ENCODE data around the gene ADGRV1. TPM values are rescaled to one million over a fixed set of nuclear protein-coding genes. Genes with fewer than 3 reads are reported as not detected.

Gene ADGRV1
- 0.13 TPM in 1 of 2 replicates, not detected in the other for total RNA-seq

DNA sequence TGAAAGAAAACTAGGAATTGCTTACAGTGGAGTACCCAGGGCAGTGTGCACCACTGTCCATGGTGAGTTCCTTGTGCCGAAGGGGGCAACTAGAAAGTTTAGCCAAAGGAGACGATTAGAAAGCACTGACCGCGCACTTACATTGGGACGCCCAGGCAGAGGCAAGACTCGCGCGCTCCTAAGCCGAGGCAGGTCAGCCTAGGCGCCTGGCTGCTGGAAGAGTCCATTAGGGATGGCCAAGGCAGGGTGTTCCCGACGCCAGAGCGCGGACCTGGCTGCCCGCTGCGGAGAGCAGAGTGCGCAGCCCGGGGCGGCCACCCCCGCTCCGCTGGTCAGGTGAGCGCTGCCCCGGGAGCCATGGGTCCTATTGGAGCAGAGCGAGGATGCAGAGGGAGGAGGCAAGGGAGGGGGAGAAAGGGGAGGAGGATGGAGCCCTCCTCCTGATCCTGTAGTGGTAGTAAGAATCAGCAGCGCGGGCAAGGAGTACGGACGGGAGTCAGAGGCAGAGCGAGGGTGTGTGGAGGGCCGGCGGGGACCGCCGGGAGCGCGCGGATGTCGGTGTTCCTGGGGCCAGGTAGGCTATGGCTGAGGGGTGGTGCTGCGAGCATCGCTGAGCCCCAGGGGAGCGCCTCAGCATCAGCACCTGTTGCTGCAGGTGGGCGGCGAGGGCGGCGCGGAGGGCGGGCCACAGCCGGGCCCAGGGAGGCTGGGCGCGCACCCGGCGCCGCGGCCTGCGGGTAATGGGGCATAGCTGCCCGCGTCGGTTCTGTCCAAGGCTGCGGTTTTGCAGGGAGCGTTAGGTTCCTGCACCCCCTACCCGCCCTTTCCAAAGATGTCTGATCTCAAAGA is at the start of gene ADGRV1:
Gene ADGRV1 (plus strand): TSS at position 454 of the 849 bp plus-strand sequence. CDS start 99 bp downstream, at position 553.
- Mint-ChIP-seq H3K27ac (no peak within 1 kb of the TSS), H3K9me3 (no peaks in the 10 kb centered on the region), H3K4me1 (peaks cover 14% of the 10 kb centered on the region), H3K27me3 (peaks cover 45% of the 10 kb centered on the region), H3K36me3 (ENCODE audit: low read depth) (no peaks in the 10 kb centered on the region), H3K4me3 (peak within 1 kb of the TSS; percentile 65)
- ChIA-PET CTCF (no interaction called here), POLR2A (no interaction called here)
- no peak for TF ChIP-seq CTCF (IDR thresholded peaks at IDR 0.05)
- DNase-seq (no peak), ATAC-seq (ENCODE audit: low read depth) (peak; percentile 45)
- intact Hi-C loops (cut with micrococcal nuclease): no loop called here

DNA sequence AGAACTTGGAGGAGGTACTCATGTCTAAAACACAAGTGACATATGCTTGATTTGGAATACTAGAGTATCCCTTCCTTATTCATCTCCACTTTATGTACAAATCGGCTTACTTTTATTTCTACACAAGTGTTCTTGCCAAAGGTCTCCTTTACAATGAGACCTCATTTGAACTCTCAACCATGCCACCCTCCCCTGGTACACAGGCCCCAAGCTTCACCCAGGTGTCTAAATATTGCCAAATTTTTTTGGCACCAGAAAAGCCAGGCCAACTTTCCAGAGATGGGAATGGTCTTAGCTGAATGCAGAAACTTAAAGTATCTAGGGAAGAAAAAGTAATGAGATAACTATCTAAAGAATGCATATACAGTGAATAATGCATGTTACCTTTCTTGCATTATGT is 48.2 kb upstream of the ADGRV1 start:
- no peak for TF ChIP-seq CTCF (IDR thresholded peaks at IDR 0.05)
- DNase-seq: no peak
- POLR2A ChIA-PET: no interaction called here
- H3K4me3 Mint-ChIP-seq: no peak overlapping the region
- no peaks in the 10 kb centered on the region for H3K4me1 Mint-ChIP-seq
- CTCF ChIA-PET: no interaction called here
- H3K27me3 Mint-ChIP-seq: no peaks in the 10 kb centered on the region
- intact Hi-C loops (cut with micrococcal nuclease): no loop called here
- no peaks in the 10 kb centered on the region for H3K9me3 Mint-ChIP-seq
- H3K27ac Mint-ChIP-seq: no peak overlapping the region
- ATAC-seq (ENCODE audit: low read depth): no peak
- H3K36me3 Mint-ChIP-seq (ENCODE audit: low read depth): peaks cover 7% of the 10 kb centered on the region

DNA sequence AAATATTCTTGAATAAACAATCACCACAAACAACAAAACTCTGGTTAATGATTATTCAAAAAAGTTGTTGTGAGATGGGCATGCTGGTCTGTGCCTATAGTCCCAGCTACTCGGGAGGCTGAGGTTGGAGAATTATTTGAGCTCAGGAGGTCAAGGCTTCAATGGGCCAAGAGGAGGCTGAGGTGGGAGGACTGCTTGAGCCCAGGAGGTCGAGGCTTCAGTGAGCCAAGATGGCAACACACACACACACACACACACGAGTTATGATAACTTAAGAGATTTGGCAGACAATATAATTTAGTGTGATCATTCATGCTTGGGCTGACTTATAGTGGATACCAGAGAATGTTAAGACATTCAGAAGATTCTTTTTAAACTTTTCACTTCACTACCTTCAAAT is 44.1 kb upstream of the ADGRV1 start:
- Mint-ChIP-seq H3K36me3 (ENCODE audit: low read depth) (peaks cover 21% of the 10 kb centered on the region), H3K4me1 (peaks cover 4% of the 10 kb centered on the region), H3K27me3 (no peaks in the 10 kb centered on the region), H3K9me3 (no peaks in the 10 kb centered on the region), H3K4me3 (no peak overlapping the region), H3K27ac (no peak overlapping the region)
- no peak for ATAC-seq (ENCODE audit: low read depth)
- POLR2A ChIA-PET: no interaction called here
- CTCF ChIA-PET: no interaction called here
- DNase-seq: no peak
- TF ChIP-seq CTCF (IDR thresholded peaks at IDR 0.05): no peak
- intact Hi-C loops (cut with micrococcal nuclease): no loop called here

- DNase-seq (no peak), ATAC-seq (ENCODE audit: low read depth) (no peak)
- Mint-ChIP-seq H3K36me3 (ENCODE audit: low read depth) (peaks cover 57% of the 10 kb centered on the region), H3K9me3 (no peaks in the 10 kb centered on the region), H3K27me3 (no peaks in the 10 kb centered on the region), H3K27ac (no peak overlapping the region), H3K4me1 (peaks cover 8% of the 10 kb centered on the region), H3K4me3 (no peak overlapping the region)
- intact Hi-C loops (cut with micrococcal nuclease): no loop called here
- CTCF ChIA-PET: no interaction called here
- POLR2A ChIA-PET: no interaction called here
- no peak for TF ChIP-seq CTCF (IDR thresholded peaks at IDR 0.05)
Measured at GRCh38 chr5:90518661-90519060, 39.9 kb upstream of the ADGRV1 start.

GRCh38 chr5:90519081-90519480 is 39.5 kb upstream of the ADGRV1 start:
- intact Hi-C loops (cut with micrococcal nuclease): no loop called here
- TF ChIP-seq CTCF (IDR thresholded peaks at IDR 0.05): no peak
- CTCF ChIA-PET: no interaction called here
- Mint-ChIP-seq H3K4me3 (no peak overlapping the region), H3K36me3 (ENCODE audit: low read depth) (peaks cover 60% of the 10 kb centered on the region), H3K4me1 (peaks cover 8% of the 10 kb centered on the region), H3K9me3 (no peaks in the 10 kb centered on the region), H3K27me3 (no peaks in the 10 kb centered on the region), H3K27ac (no peak overlapping the region)
- POLR2A ChIA-PET: no interaction called here
- ATAC-seq (ENCODE audit: low read depth) (no peak), DNase-seq (no peak)

Data from activated B cell treated with CpG ODN at 0.5 μM for 24 hours (primary cell).